Fibroblast of skin of right quadriceps (primary cell): ENCODE data around the gene NPBWR2.

Experiments
- DNase-seq: peaks from one replicate; pipeline ENCODE4 v3.0.0-alpha.2; 2013

The NPBWR2 gene

GRCh38 chr20:64106981-64107735 is at the start of gene NPBWR2:
Gene NPBWR2 (minus strand): TSS chr20:64107565. CDS start chr20:64106831, 734 bp downstream.
- no peak for DNase-seq

GRCh38 chr20:64156136-64156885 is 48.9 kb upstream of the NPBWR2 start:
- no peak for DNase-seq

GRCh38 chr20:64155258-64156135 is 48.1 kb upstream of the NPBWR2 start:
- DNase-seq = no peak

GRCh38 chr20:64154590-64155257 is 47.4 kb upstream of the NPBWR2 start:
- no peak for DNase-seq

- DNase-seq = no peak
Measured at GRCh38 chr20:64153861-64154589, 46.7 kb upstream of the NPBWR2 start.

GRCh38 chr20:64153410-64153809 is 46.0 kb upstream of the NPBWR2 start:
- DNase-seq = no peak

- DNase-seq = no peak
Measured at GRCh38 chr20:64152906-64153305, 45.5 kb upstream of the NPBWR2 start.

- DNase-seq = no peak
Measured at GRCh38 chr20:64151633-64152530, 44.5 kb upstream of the NPBWR2 start.

- no peak for DNase-seq
Measured at GRCh38 chr20:64150756-64151632, 43.6 kb upstream of the NPBWR2 start.

GRCh38 chr20:64149809-64150560 is 42.6 kb upstream of the NPBWR2 start:
- no peak for DNase-seq

- no peak for DNase-seq
Measured at GRCh38 chr20:64149141-64149540, 41.8 kb upstream of the NPBWR2 start.

GRCh38 chr20:64148581-64148980 is 41.2 kb upstream of the NPBWR2 start:
- no peak for DNase-seq

GRCh38 chr20:64146936-64147477 is 39.6 kb upstream of the NPBWR2 start:
- DNase-seq = no peak

- no peak for DNase-seq
Measured at GRCh38 chr20:64146301-64146935, 39.1 kb upstream of the NPBWR2 start.

- no peak for DNase-seq
Measured at GRCh38 chr20:64145458-64146300, 38.3 kb upstream of the NPBWR2 start.

GRCh38 chr20:64144144-64144912 is 37.0 kb upstream of the NPBWR2 start:
- DNase-seq = no peak
